OCI-LY3 (cell line): ENCODE measurements around the gene FABP6.
A peak's percentile ranks its signal among the peaks of the same experiment; 100 is the strongest.

Experiments
- H2AFZ ChIP-seq: fragments of 200-600, 300-600 bp; shearing (Covaris generic); 2 replicates; pipeline ENCODE4 v1.6.0; 2014; ENCODE audit warnings: antibody characterized with exemption, low read depth, low read length
- H3K27ac ChIP-seq: fragments of 200-600, 300-600 bp; sonication (generic); 2 replicates; pipeline ENCODE4 v1.5.1; 2014; ENCODE audit warnings: mild to moderate bottlenecking, low read length, moderate library complexity, mixed read lengths
- H3K27me3 ChIP-seq: fragments of 200-600, 300-600 bp; sonication (generic); 2 replicates; pipeline ENCODE4 v1.6.1; 2014; ENCODE audit warnings: low read depth, low read length, mixed read lengths
- H3K36me3 ChIP-seq: fragments of 200-600, 300-600 bp; sonication (generic); replicated peaks from 2 replicates; pipeline ENCODE3; 2014; ENCODE audit warnings: low read depth, low read length, mixed read lengths
- H3K4me1 ChIP-seq: fragments of 300-600, 200-600 bp; sonication (generic); 2 replicates; pipeline ENCODE4 v1.6.1; 2014; ENCODE audit warnings: low read length, mixed read lengths
- H3K4me2 ChIP-seq: fragments of 200-600, 300-600 bp; sonication (generic); 2 replicates; pipeline ENCODE4 v1.6.1; 2014; ENCODE audit warnings: low read length, mixed read lengths
- H3K4me3 ChIP-seq: fragments of 300-600, 200-600 bp; sonication (generic); 2 replicates; pipeline ENCODE4 v1.5.1; 2014; ENCODE audit warnings: antibody characterized with exemption, mild to moderate bottlenecking, low read length, moderate library complexity
- H3K79me2 ChIP-seq: fragments of 300-600, 200-600 bp; shearing (Covaris generic); 2 replicates; pipeline ENCODE4 v1.6.1; 2014; ENCODE audit warnings: mild to moderate bottlenecking, low read length, mixed read lengths
- H3K9ac ChIP-seq: fragments of 300-600, 200-600 bp; shearing (Covaris generic); 2 replicates; pipeline ENCODE4 v1.6.0; 2014; ENCODE audit warnings: mild to moderate bottlenecking, low read length, moderate library complexity
- H3K9me3 ChIP-seq: fragments of 200-600, 300-600 bp; shearing (Covaris generic); 2 replicates; pipeline ENCODE4 v1.6.1; 2014; ENCODE audit warnings: low read length, mixed read lengths; ENCODE audit not compliant: insufficient read depth
- H4K20me1 ChIP-seq: fragments of 200-600, 300-600 bp; sonication (generic); 2 replicates; pipeline ENCODE4 v1.6.1; 2016; ENCODE audit warnings: low read length, mixed read lengths; ENCODE audit not compliant: insufficient read depth
- CTCF ChIP-seq: fragments of 200-600, 300-600 bp; sonication (generic); IDR thresholded peaks from 2 replicates; pipeline ENCODE4 v1.5.1; 2014; ENCODE audit warnings: antibody characterized with exemption, low read length, low read depth
- EZH2phosphoT487 ChIP-seq: fragments of 200-600 bp; shearing (Covaris generic); IDR thresholded peaks from 2 replicates; pipeline ENCODE4 v1.6.1; 2018; ENCODE audit warnings: antibody characterized with exemption, mixed run types, low read depth

The FABP6 gene

GRCh38 chr5:160229190-160229742 lies at the start of gene FABP6:
TSS of gene FABP6 (plus strand) at chr5:160229506. CDS start at chr5:160229558, 52 bp downstream.
- peaks cover 41% of the 10 kb centered on the region for H3K4me1 ChIP-seq
- H3K9me3 ChIP-seq = no peaks in the 10 kb centered on the region
- no peak within 1 kb of the TSS for H2AFZ ChIP-seq
- no peaks in the 10 kb centered on the region for H4K20me1 ChIP-seq
- H3K27ac ChIP-seq = no peak within 1 kb of the TSS
- no peaks in the 10 kb centered on the region for H3K27me3 ChIP-seq
- H3K79me2 ChIP-seq = no peaks in the 10 kb centered on the region
- no peaks in the 10 kb centered on the region for H3K36me3 ChIP-seq
- H3K9ac ChIP-seq = no peak within 1 kb of the TSS
- TF ChIP-seq EZH2phosphoT487 = no peak
- TF ChIP-seq CTCF = no peak
- no peak within 1 kb of the TSS for H3K4me2 ChIP-seq
- no peak within 1 kb of the TSS for H3K4me3 ChIP-seq

- no peak for TF ChIP-seq CTCF
- TF ChIP-seq EZH2phosphoT487 = no peak
- H2AFZ ChIP-seq = no peak overlapping the region
- H3K27ac ChIP-seq = no peak overlapping the region
- H4K20me1 ChIP-seq = no peaks in the 10 kb centered on the region
- no peaks in the 10 kb centered on the region for H3K9me3 ChIP-seq
- H3K36me3 ChIP-seq = no peaks in the 10 kb centered on the region
- H3K79me2 ChIP-seq = no peaks in the 10 kb centered on the region
- no peak overlapping the region for H3K4me3 ChIP-seq
- no peak overlapping the region for H3K9ac ChIP-seq
- H3K4me2 ChIP-seq = peak overlapping the region; percentile 56
- no peaks in the 10 kb centered on the region for H3K27me3 ChIP-seq
- peaks cover 28% of the 10 kb centered on the region for H3K4me1 ChIP-seq
Observed at GRCh38 chr5:160180931-160181330, 48.4 kb upstream of the FABP6 start.

- Histone ChIP-seq H2AFZ (peak overlapping the region; percentile 52), H3K27me3 (no peaks in the 10 kb centered on the region), H3K9me3 (no peaks in the 10 kb centered on the region), H4K20me1 (no peaks in the 10 kb centered on the region), H3K4me3 (peak overlapping the region; percentile 39), H3K4me2 (peak overlapping the region; percentile 56), H3K4me1 (peaks cover 33% of the 10 kb centered on the region), H3K27ac (no peak overlapping the region), H3K36me3 (no peaks in the 10 kb centered on the region), H3K9ac (no peak overlapping the region; the same call in 1 of the 2 replicates), H3K79me2 (no peaks in the 10 kb centered on the region)
- TF ChIP-seq CTCF (no peak), EZH2phosphoT487 (no peak)
Observed at GRCh38 chr5:160181965-160182622, 47.2 kb upstream of the FABP6 start.

GRCh38 chr5:160183075-160183474 lies 46.2 kb upstream of the FABP6 start:
- no peaks in the 10 kb centered on the region for H3K9me3 ChIP-seq
- H3K79me2 ChIP-seq = no peaks in the 10 kb centered on the region
- H3K4me2 ChIP-seq = no peak overlapping the region
- TF ChIP-seq CTCF = no peak
- TF ChIP-seq EZH2phosphoT487 = no peak
- H2AFZ ChIP-seq = no peak overlapping the region
- H4K20me1 ChIP-seq = no peaks in the 10 kb centered on the region
- no peaks in the 10 kb centered on the region for H3K27me3 ChIP-seq
- H3K4me3 ChIP-seq = no peak overlapping the region
- H3K4me1 ChIP-seq = peaks cover 33% of the 10 kb centered on the region
- H3K27ac ChIP-seq = no peak overlapping the region
- no peak overlapping the region for H3K9ac ChIP-seq
- H3K36me3 ChIP-seq = no peaks in the 10 kb centered on the region
